ENCODE measurements around the gene SREBF1. TPM values are rescaled to one million over a fixed set of nuclear protein-coding genes. Genes with fewer than 3 reads are reported as not detected.

Gene SREBF1
- total RNA-seq, 1 donor from 2014 or later = 171 TPM

DNA sequence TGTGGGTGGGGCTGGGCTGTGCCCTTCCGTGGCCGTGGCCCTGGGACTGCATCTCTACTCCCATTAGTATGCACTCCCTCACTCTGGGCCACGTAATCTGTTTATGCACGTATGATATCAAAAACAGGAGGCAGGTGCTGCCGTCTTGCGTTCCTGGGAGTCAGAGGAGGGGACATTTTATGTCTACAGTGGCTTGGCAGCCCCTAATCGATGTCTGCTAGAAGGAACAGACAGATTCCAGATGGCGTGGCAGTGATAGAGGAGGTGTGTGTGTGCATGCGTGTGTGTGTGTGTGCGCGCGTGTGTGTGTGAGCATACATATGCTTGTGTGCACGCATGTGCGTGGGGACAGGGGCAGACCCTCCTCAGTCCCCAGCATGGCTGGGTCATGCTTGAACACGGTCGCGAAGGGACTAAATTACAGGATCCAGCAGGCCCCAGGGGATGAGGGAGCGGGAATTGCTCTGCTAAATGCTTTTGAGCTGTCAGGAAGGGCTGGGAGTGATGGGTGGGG lies 44.7 kb downstream of the SREBF1 start:
- no peaks in the 10 kb centered on the region for H3K9me3 Mint-ChIP-seq
- H3K27ac Mint-ChIP-seq = peak overlapping the region; percentile 65

GRCh38 chr17:17790637-17791464 lies 45.9 kb downstream of the SREBF1 start:
- peaks cover 17% of the 10 kb centered on the region for H3K4me1 Mint-ChIP-seq
- H3K27me3 Mint-ChIP-seq = no peaks in the 10 kb centered on the region
- intact Hi-C loops (cut with micrococcal nuclease) = loop anchor here (10.0 kb wide), 1 partner anchor 106 kb away; the partner anchor contains the start of gene RAI1
- no peak for DNase-seq
- H3K36me3 Mint-ChIP-seq (ENCODE audit: low read depth) = peaks cover 8% of the 10 kb centered on the region
- H3K4me3 Mint-ChIP-seq = no peak overlapping the region
- no peaks in the 10 kb centered on the region for H3K9me3 Mint-ChIP-seq
- H3K27ac Mint-ChIP-seq = no peak overlapping the region

More for the DNA sequence above, 44.7 kb downstream of the SREBF1 start:
- Mint-ChIP-seq H3K36me3 (ENCODE audit: low read depth) (peaks cover 8% of the 10 kb centered on the region), H3K4me3 (peak overlapping the region; percentile 55), H3K27me3 (no peaks in the 10 kb centered on the region), H3K4me1 (peaks cover 17% of the 10 kb centered on the region)
- peak; percentile 69 for DNase-seq
- intact Hi-C loops (cut with micrococcal nuclease) = loop anchor here (2.0 to 10.0 kb wide), 3 partner anchors 33 to 107 kb away; partner anchors contain the start of gene RAI1

DNA sequence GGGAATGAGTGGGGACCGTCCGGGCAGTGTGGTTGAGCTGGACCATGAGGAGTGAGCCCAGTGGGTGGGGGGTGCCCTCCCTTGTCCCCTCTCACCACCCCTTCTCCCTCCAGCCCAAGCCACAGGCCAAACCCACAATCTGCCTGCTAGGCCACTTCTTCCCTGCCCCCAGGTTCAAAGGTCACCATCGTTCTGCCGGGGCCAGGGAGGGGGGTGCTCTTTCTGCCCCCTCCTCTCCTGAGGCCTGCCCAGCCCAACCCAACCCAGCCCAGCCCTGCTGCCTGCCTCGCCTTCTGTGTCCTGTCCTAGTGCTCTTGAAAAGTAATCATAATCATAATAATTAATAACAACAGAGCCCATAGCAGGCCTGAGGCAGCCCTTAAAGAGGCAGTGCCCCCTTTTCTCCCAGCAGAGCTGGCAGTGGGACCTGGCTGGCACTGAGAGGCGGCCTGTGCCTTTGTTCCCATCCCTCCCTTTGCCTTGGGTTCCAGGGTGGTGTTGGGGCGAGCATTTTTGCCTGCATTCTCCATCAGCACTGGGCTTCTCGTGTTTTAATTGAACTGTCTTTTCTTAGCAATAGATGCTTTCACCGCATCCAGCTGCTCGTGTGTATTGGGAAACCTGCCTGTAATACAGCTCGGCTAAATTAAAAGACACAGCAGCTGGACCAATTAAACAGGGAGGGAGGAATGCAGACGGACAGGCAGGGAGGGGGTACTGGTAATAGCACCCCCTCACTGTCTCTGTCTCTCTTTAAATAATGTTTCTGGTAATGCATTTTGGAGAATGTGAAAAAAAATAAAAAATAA lies 46.8 kb downstream of the SREBF1 start:
- Mint-ChIP-seq H3K4me1 (peaks cover 18% of the 10 kb centered on the region), H3K36me3 (ENCODE audit: low read depth) (peaks cover 8% of the 10 kb centered on the region), H3K4me3 (no peak overlapping the region), H3K9me3 (no peaks in the 10 kb centered on the region), H3K27me3 (peaks cover 2% of the 10 kb centered on the region), H3K27ac (no peak overlapping the region)
- intact Hi-C loops (cut with micrococcal nuclease) = loop anchor here (10.0 kb wide), 1 partner anchor 105 kb away; the partner anchor contains the start of gene RAI1
- DNase-seq = no peak

DNA sequence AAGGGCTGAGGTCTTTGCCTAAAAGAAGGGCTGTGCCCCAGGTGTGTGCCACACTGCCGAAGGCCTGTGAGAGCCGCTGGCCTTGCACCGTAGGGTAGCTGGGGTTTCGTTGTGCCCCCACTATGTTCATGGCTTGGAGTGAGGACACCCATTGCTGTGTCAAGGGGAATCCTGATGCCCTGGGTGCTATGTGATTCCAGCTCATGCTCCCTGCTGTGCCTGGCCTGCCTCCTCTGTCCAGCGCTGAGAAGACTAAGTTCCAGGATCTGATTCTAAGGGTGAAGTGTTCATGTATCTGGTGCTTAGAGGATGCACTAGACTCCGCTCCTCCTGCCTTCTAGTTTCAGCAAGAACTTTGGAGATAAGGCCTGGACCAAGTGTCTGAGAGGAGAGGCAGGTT lies 47.4 kb downstream of the SREBF1 start:
- H3K27ac Mint-ChIP-seq = no peak overlapping the region
- H3K4me1 Mint-ChIP-seq = peaks cover 22% of the 10 kb centered on the region
- peaks cover 8% of the 10 kb centered on the region for H3K36me3 Mint-ChIP-seq (ENCODE audit: low read depth)
- no peaks in the 10 kb centered on the region for H3K9me3 Mint-ChIP-seq
- DNase-seq = no peak
- H3K4me3 Mint-ChIP-seq = no peak overlapping the region
- H3K27me3 Mint-ChIP-seq = peaks cover 4% of the 10 kb centered on the region
- intact Hi-C loops (cut with micrococcal nuclease) = no loop called here

DNA sequence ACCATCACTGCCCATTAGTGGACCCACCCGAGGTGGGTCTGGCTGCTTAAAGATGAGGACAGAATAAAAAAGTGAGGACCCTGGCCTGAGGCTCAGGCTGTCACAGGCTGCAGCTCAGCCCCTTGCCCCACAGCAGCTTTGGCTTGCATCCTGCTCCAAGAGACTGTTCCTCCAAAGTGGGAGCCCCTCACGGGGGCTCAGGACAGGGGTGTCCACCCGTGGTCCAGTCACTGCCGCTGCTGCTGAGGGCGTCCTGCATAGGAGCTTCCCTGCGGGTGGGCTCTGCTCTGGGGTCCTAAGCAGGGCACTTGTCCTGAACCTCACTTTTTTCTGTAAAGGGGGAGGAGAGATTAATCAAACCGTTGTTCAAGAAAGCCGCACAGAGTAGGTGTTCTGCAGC lies 47.8 kb downstream of the SREBF1 start:
- Mint-ChIP-seq H3K27ac (no peak overlapping the region), H3K4me1 (peaks cover 22% of the 10 kb centered on the region), H3K9me3 (no peaks in the 10 kb centered on the region), H3K4me3 (no peak overlapping the region), H3K36me3 (ENCODE audit: low read depth) (peaks cover 6% of the 10 kb centered on the region), H3K27me3 (peaks cover 4% of the 10 kb centered on the region)
- intact Hi-C loops (cut with micrococcal nuclease) = no loop called here
- DNase-seq = no peak

GRCh38 chr17:17787568-17787967 lies 49.2 kb downstream of the SREBF1 start:
- intact Hi-C loops (cut with micrococcal nuclease) = no loop called here
- no peaks in the 10 kb centered on the region for H3K9me3 Mint-ChIP-seq
- no peak overlapping the region for H3K4me3 Mint-ChIP-seq
- peaks cover 6% of the 10 kb centered on the region for H3K27me3 Mint-ChIP-seq
- H3K36me3 Mint-ChIP-seq (ENCODE audit: low read depth) = no peaks in the 10 kb centered on the region
- peaks cover 15% of the 10 kb centered on the region for H3K4me1 Mint-ChIP-seq
- DNase-seq = no peak
- H3K27ac Mint-ChIP-seq = no peak overlapping the region

GRCh38 chr17:17786998-17787397 lies 49.8 kb downstream of the SREBF1 start:
- Mint-ChIP-seq H3K27me3 (peaks cover 6% of the 10 kb centered on the region), H3K36me3 (ENCODE audit: low read depth) (no peaks in the 10 kb centered on the region), H3K9me3 (no peaks in the 10 kb centered on the region), H3K4me1 (peaks cover 10% of the 10 kb centered on the region), H3K4me3 (no peak overlapping the region), H3K27ac (no peak overlapping the region)
- intact Hi-C loops (cut with micrococcal nuclease) = no loop called here
- DNase-seq = no peak

DNA sequence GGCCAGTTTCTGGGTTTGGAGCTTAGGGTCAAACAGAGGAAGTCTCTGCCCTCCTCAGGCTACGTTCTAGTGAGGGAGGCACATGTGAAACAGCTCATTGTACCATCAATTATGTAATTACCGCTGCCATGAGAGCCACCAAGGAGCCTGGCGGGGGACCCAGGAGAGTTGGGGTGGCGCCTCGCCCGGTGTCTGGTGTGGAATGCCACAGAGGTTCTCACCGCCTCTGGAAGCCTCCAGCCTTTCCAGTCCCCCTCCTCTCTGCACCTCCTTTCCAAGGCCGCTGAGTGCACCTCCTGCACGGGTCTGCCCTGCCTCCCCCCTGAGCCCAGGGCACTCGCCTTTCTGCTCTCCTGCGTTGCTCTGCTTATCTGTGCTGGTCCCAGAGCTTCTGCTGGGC lies 51.4 kb downstream of the SREBF1 start:
- Mint-ChIP-seq H3K27ac (no peak overlapping the region), H3K36me3 (ENCODE audit: low read depth) (no peaks in the 10 kb centered on the region), H3K27me3 (peaks cover 16% of the 10 kb centered on the region), H3K4me3 (no peak overlapping the region), H3K4me1 (peaks cover 10% of the 10 kb centered on the region), H3K9me3 (no peaks in the 10 kb centered on the region)
- intact Hi-C loops (cut with micrococcal nuclease) = no loop called here
- DNase-seq = no peak

GRCh38 chr17:17784657-17785267 lies 52.0 kb downstream of the SREBF1 start:
- H3K4me1 Mint-ChIP-seq = peaks cover 10% of the 10 kb centered on the region
- intact Hi-C loops (cut with micrococcal nuclease) = no loop called here
- no peaks in the 10 kb centered on the region for H3K36me3 Mint-ChIP-seq (ENCODE audit: low read depth)
- peak; percentile 69 for DNase-seq
- H3K9me3 Mint-ChIP-seq = no peaks in the 10 kb centered on the region
- H3K27me3 Mint-ChIP-seq = peaks cover 16% of the 10 kb centered on the region
- no peak overlapping the region for H3K27ac Mint-ChIP-seq
- H3K4me3 Mint-ChIP-seq = peak overlapping the region; percentile 41

DNA sequence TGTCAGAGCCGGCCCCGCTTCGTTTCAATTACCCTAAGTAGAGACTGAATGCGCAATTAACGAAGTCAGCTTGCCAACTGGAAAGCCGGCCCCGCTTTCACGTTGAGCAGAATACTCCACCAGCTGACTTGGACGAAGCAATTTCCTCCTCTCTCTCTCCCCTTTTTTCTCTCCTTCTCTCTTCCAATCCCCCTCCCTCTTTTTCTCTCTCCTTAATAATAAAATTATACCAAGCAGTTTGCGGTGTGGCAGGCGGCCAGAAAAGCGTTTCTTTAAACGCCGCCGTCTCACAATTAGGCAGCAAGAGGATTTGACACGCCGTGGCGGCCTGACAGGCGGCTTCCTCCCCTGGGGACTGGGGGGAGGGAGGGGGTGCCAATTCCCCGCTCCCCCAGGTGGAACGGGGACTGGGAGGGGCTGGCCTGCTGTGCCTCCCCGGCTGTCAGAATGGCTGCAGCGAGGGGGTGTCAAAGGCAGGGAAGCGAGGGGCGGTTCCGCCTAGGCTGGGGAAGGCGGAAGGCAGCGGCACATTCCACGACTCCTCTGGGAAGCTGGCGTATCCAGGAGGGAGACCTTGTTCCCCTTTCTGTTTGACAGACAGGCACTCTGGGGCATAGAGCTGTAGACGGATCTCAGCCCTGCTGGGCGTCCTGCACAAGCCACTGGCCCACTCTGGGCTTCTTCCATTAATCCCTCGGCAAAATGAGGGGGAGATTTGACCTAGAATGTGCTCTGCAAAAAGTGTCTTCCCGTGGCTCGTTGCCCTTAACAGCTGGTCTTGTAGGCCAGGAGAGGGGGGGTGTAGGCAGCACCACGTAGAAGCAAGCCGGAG lies 52.7 kb downstream of the SREBF1 start:
- Mint-ChIP-seq H3K4me1 (peaks cover 10% of the 10 kb centered on the region), H3K27me3 (peaks cover 16% of the 10 kb centered on the region), H3K36me3 (ENCODE audit: low read depth) (no peaks in the 10 kb centered on the region), H3K9me3 (no peaks in the 10 kb centered on the region), H3K4me3 (peak overlapping the region; percentile 80), H3K27ac (no peak overlapping the region)
- intact Hi-C loops (cut with micrococcal nuclease) = loop anchor here (2.0 kb wide), 1 partner anchor 31 kb away; no protein-coding TSS in a partner anchor
- DNase-seq = no peak

DNA sequence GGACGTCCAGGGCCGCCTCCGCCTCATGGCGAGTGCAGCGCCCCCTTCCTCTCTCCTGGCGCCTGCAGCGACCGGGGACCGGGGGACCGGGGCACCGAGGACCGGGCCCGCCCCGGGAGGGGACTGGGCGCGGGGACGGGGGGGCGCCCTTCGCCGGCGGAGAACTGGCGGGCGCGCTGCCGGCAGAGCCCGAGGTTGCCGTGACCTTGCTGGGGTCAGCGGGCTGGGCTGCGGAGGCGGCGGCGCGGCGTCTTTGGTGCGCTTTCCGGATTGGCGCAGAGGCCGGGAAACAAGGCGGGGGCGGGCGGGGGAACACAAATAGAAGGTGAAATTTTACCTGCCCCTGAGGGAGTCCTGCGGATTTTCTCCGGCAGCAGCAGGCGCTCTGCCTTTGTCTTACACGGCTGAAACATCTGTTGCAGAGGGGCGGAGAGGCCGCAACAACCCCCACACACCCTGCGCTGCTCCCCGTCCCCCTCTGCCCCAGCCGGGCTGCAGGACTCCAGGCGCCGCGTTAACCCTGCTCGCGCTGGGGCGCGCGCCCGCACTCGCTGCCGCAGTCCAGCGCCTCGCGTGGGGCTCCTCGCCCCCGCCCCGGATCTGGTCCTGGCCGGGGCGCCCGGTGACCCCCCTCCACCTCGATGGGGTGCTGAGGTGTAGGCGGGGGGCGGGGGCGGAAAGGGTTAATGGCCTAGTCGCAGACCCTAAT lies 53.5 kb downstream of the SREBF1 start:
- peak overlapping the region; percentile 80 for H3K4me3 Mint-ChIP-seq
- H3K9me3 Mint-ChIP-seq = no peaks in the 10 kb centered on the region
- peak; percentile 90 for DNase-seq
- no peak overlapping the region for H3K27ac Mint-ChIP-seq
- intact Hi-C loops (cut with micrococcal nuclease) = loop anchor here (2.0 kb wide), 1 partner anchor 30 kb away; no protein-coding TSS in a partner anchor
- no peaks in the 10 kb centered on the region for H3K36me3 Mint-ChIP-seq (ENCODE audit: low read depth)
- peaks cover 16% of the 10 kb centered on the region for H3K27me3 Mint-ChIP-seq
- H3K4me1 Mint-ChIP-seq = peaks cover 10% of the 10 kb centered on the region

GRCh38 chr17:17782523-17783115 lies 54.2 kb downstream of the SREBF1 start:
- Mint-ChIP-seq H3K4me3 (peak overlapping the region; percentile 80), H3K9me3 (no peaks in the 10 kb centered on the region), H3K4me1 (peaks cover 10% of the 10 kb centered on the region), H3K36me3 (ENCODE audit: low read depth) (no peaks in the 10 kb centered on the region), H3K27me3 (peaks cover 16% of the 10 kb centered on the region), H3K27ac (no peak overlapping the region)
- no peak for DNase-seq
- intact Hi-C loops (cut with micrococcal nuclease) = loop anchor here (2.0 kb wide), 1 partner anchor 30 kb away; no protein-coding TSS in a partner anchor
